ENCODE measurements around the gene PLA2R1. TPM values are rescaled to one million over a fixed set of nuclear protein-coding genes. Genes with fewer than 3 reads are reported as not detected.

Gene PLA2R1
- polyA plus RNA-seq, 2 of the 4 experiments (the other 2 are of a cell fraction) = 3.3 to 6.8 TPM

DNA sequence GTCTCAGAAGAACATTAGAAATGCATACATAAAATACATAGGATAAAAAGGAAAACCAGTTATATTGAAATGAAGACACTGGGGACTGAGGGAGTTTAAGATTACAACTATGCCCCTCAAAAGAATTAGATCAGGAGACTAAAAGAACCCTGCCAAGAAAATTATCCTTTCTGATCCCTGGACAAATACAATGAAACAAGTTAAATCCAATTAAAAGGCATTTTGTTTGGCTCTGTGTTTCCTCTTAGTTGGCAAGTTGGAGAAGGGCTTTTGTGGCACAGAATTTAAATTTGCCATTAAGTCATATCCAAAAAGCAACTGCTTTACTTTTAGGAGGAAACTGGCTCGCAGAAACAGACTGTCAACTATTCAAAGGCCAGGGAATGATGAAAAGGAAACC, 165.3 kb downstream of the PLA2R1 start (continued):
- no peak for TF ChIP-seq MYC (IDR thresholded peaks at IDR 0.05; ENCODE audit: borderline replicate concordance, low read length)
- TF ChIP-seq NPAS2 (CRISPR knock-in tag; IDR thresholded peaks at IDR 0.05; ENCODE audit: borderline replicate concordance) = no peak

DNA sequence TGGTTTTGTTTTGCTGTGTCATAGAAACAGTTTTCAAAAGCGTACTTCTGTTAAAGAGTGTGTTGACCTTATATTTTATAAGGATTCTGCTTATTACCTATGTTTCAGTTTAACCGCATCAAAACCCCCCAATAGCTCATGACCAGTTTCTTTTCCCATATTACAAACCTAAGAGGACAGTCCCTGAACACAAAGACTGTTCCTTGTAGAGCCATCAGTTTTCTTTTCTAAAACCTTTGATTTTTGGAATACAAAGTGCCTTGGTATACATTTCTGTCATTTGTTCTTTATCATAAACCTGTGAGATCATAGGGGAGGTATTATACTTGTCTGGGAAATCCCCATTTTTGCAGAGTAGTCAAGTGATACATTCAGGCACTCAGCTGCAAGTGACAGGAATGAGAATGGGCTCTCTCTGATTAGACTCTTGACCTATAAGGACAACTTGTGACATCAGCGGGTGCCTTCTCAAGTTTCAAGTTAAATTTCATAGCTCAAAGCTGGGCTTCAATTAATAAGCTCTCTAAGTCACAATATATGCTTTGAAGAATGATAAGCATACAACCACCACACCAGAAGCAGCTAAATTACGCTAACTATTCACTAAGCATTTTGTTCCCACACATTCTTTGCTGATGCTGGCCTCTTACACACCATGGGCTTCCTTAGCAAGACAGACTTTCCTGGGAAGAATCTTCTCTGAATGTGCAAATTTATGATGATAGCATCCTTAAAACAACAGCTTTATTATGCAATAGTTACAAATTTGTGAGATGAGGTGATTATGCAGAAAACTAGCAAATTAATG, 167.0 kb downstream of the PLA2R1 start:
- CTCF ChIA-PET = interaction anchor here (1.5 kb wide), 1 partner anchor 25 kb away, joined by 6 read pairs; no protein-coding TSS in a partner anchor
- no peak for TF ChIP-seq HOXA7 (CRISPR knock-in tag; IDR thresholded peaks at IDR 0.05)
- TF ChIP-seq CBX2 (IDR thresholded peaks at IDR 0.05; ENCODE audit: borderline replicate concordance, low read depth) = no peak
- no peak for TF ChIP-seq ZFP36 (IDR thresholded peaks at IDR 0.05; ENCODE audit: borderline replicate concordance, partially characterized antibody)
- no peak for TF ChIP-seq RAD21 (conservative IDR thresholded peaks at IDR 0.05 in 1 of 2, IDR thresholded peaks at IDR 0.05 in 1 of 2)
- no peak for TF ChIP-seq ZC3H11A (IDR thresholded peaks at IDR 0.05)
- TF ChIP-seq, protein P1, sequence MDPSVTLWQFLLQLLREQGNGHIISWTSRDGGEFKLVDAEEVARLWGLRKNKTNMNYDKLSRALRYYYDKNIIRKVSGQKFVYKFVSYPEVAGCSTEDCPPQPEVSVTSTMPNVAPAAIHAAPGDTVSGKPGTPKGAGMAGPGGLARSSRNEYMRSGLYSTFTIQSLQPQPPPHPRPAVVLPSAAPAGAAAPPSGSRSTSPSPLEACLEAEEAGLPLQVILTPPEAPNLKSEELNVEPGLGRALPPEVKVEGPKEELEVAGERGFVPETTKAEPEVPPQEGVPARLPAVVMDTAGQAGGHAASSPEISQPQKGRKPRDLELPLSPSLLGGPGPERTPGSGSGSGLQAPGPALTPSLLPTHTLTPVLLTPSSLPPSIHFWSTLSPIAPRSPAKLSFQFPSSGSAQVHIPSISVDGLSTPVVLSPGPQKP (IDR thresholded peaks at IDR 0.05; ENCODE audit: low read depth, low read length) = no peak
- no peak for TF ChIP-seq FOSB (CRISPR knock-in tag; IDR thresholded peaks at IDR 0.05)
- TF ChIP-seq MAFK (IDR thresholded peaks at IDR 0.05; ENCODE audit: partially characterized antibody) = no peak
- no peak for TF ChIP-seq CBX8 (IDR thresholded peaks at IDR 0.05)
- no peak for TF ChIP-seq MYC (IDR thresholded peaks at IDR 0.05; ENCODE audit: borderline replicate concordance, low read length)
- TF ChIP-seq, protein P2, sequence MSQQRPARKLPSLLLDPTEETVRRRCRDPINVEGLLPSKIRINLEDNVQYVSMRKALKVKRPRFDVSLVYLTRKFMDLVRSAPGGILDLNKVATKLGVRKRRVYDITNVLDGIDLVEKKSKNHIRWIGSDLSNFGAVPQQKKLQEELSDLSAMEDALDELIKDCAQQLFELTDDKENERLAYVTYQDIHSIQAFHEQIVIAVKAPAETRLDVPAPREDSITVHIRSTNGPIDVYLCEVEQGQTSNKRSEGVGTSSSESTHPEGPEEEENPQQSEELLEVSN (IDR thresholded peaks at IDR 0.05; ENCODE audit: borderline replicate concordance, low read depth) = no peak
- TF ChIP-seq TFCP2L1 (CRISPR knock-in tag; IDR thresholded peaks at IDR 0.05) = no peak
- no peak for TF ChIP-seq HDAC2 (IDR thresholded peaks at IDR 0.05)
- no peak for TF ChIP-seq SREBF2 (IDR thresholded peaks at IDR 0.05)
- no peak for TF ChIP-seq CEBPB (IDR thresholded peaks at IDR 0.05)
- TF ChIP-seq POLR2AphosphoS2 (conservative IDR thresholded peaks at IDR 0.05; ENCODE audit: low read length) = no peak
- WGBS (ENCODE audit: missing lambda C conversion rate) = 58% methylated on average over 4 of the region's 4 CpGs
- peaks cover 8% of the 10 kb centered on the region; the same call in 2 of the 3 replicates for H3K4me1 ChIP-seq
- POLR2A ChIA-PET = no interaction called here
- no peak overlapping the region for H3K4me3 ChIP-seq
- no peak for FAIRE-seq
- no peak for DNase-seq (ENCODE audit: low read depth in 1 of 2, low spot score in 1 of 2)
- no peak overlapping the region for H3K27ac ChIP-seq
- no peaks in the 10 kb centered on the region for H3K9me3 ChIP-seq
- H3K4me2 ChIP-seq = no peak overlapping the region
- no peak for ATAC-seq

DNA sequence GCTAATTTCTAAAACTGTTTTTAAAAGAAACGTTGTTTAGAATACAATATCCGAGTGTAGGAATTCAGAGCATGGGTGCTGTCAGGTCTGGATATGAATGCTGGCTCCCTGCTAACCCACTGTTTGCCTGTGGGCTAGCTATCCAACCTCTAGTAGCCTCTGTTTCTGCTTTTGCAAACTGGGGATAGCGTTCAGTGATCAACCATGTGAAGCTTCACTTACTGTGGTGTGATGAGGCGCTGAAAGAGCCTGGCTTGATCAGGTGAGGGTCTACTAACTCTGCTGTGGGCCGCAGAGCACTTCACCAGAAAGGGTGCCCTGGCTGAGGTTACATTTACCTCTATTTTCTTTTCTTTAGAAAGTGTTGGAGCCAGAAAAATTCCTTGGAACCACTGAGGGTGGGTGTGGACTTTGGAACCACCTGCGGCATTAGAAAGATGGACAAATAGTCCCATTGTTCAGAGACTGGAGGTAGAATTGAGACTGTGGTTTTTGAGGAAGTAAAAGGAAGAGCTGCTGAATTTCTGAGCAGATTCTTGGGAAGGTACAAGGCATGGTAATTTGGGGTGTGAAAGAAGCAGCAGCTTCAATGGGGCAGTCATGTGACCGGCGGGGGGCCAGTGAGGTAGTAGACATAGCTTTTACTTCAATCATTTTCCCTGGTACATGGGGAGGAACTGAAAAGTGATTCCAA, 168.1 kb downstream of the PLA2R1 start:
- FAIRE-seq (no peak), DNase-seq (ENCODE audit: low read depth in 1 of 2, low spot score in 1 of 2) (no peak), ATAC-seq (no peak)
- ChIA-PET POLR2A (no interaction called here), CTCF (interaction anchor here (1.5 kb wide), 1 partner anchor 26 kb away, joined by 6 read pairs; no protein-coding TSS in a partner anchor)
- Histone ChIP-seq H3K4me1 (peaks cover 8% of the 10 kb centered on the region; the same call in 2 of the 3 replicates), H3K27ac (no peak overlapping the region), H3K4me2 (no peak overlapping the region), H3K4me3 (no peak overlapping the region), H3K9me3 (no peaks in the 10 kb centered on the region)
- WGBS (ENCODE audit: missing lambda C conversion rate) = 83% methylated on average over 8 of the region's 8 CpGs
- TF ChIP-seq HOXB13 (CRISPR knock-in tag; IDR thresholded peaks at IDR 0.05; ENCODE audit: low read depth) (no peak), POLR2AphosphoS2 (conservative IDR thresholded peaks at IDR 0.05; ENCODE audit: low read length) (no peak), CEBPB (IDR thresholded peaks at IDR 0.05) (no peak), FOSB (CRISPR knock-in tag; IDR thresholded peaks at IDR 0.05) (no peak), SREBF2 (IDR thresholded peaks at IDR 0.05) (no peak)
- TF ChIP-seq, protein P3, sequence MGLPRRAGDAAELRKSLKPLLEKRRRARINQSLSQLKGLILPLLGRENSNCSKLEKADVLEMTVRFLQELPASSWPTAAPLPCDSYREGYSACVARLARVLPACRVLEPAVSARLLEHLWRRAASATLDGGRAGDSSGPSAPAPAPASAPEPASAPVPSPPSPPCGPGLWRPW (IDR thresholded peaks at IDR 0.05) = no peak
- TF ChIP-seq, protein P4, sequence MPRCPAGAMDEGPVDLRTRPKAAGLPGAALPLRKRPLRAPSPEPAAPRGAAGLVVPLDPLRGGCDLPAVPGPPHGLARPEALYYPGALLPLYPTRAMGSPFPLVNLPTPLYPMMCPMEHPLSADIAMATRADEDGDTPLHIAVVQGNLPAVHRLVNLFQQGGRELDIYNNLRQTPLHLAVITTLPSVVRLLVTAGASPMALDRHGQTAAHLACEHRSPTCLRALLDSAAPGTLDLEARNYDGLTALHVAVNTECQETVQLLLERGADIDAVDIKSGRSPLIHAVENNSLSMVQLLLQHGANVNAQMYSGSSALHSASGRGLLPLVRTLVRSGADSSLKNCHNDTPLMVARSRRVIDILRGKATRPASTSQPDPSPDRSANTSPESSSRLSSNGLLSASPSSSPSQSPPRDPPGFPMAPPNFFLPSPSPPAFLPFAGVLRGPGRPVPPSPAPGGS (IDR thresholded peaks at IDR 0.05) = no peak

Data from A549 (cell line).